GM23338 (cell line): ENCODE results near the gene NOTCH3. TPM values are rescaled to one million over a fixed set of nuclear protein-coding genes. Genes with fewer than 3 reads are reported as not detected.

Experiments used
- ATAC-seq: fragments of 200-7000 bp; cut with Tn5 transposase; 3 replicates; pipeline ENCODE4 v1.9.1; 2020
- DNase-seq: peaks from one replicate; pipeline ENCODE4 v3.0.0-alpha.2; 2015; ENCODE audit warnings: low spot score
- H2AFZ ChIP-seq: fragments of 200-600 bp; sonication (generic); 2 replicates; pipeline ENCODE4 v1.8.0; 2016; ENCODE audit warnings: antibody characterized with exemption, mild to moderate bottlenecking, moderate library complexity
- H3F3A ChIP-seq: fragments of 200-600 bp; sonication (generic); replicated peaks from 2 replicates; pipeline ENCODE4 v1.8.0; 2017; ENCODE audit warnings: antibody characterized with exemption, mixed run types, low read depth
- H3K27ac ChIP-seq: fragments of 200-600 bp; sonication (generic); 2 replicates; pipeline ENCODE4 v1.6.1; 2016; ENCODE audit warnings: low read depth
- H3K27me3 ChIP-seq: fragments of 200-600 bp; sonication (generic); 2 replicates; pipeline ENCODE4 v1.8.0; 2016; ENCODE audit warnings: mild to moderate bottlenecking, mixed run types, moderate library complexity; ENCODE audit not compliant: insufficient read depth
- H3K36me3 ChIP-seq: fragments of 200-600 bp; sonication (generic); 2 replicates; pipeline ENCODE4 v1.8.0; 2016; ENCODE audit warnings: mild to moderate bottlenecking; ENCODE audit not compliant: insufficient read depth
- H3K4me1 ChIP-seq: fragments of 200-600 bp; sonication (generic); 2 replicates; pipeline ENCODE4 v1.8.0; 2016; ENCODE audit warnings: mild to moderate bottlenecking, moderate library complexity; ENCODE audit not compliant: insufficient read depth
- H3K4me2 ChIP-seq: fragments of 200-600 bp; sonication (generic); 2 replicates; pipeline ENCODE4 v1.7.1; 2017; ENCODE audit warnings: mixed run types
- H3K4me3 ChIP-seq: fragments of 200-600 bp; sonication (generic); 2 replicates; pipeline ENCODE4 v1.6.1; 2016; ENCODE audit warnings: mixed run types
- H3K79me2 ChIP-seq: fragments of 200-600 bp; sonication (generic); replicated peaks from 2 replicates; pipeline ENCODE4 v1.8.0; 2017; ENCODE audit warnings: mild to moderate bottlenecking; ENCODE audit not compliant: insufficient read depth
- H3K9me2 ChIP-seq: fragments of 200-600 bp; sonication (generic); 2 replicates; pipeline ENCODE4 v1.8.0; 2017; ENCODE audit not compliant: insufficient read depth
- H4K20me1 ChIP-seq: fragments of 200-600 bp; sonication (generic); replicated peaks from 2 replicates; pipeline ENCODE4 v1.8.0; 2017; ENCODE audit warnings: mild to moderate bottlenecking; ENCODE audit not compliant: insufficient read depth
- H3K27ac Mint-ChIP-seq: 2 replicates; pipeline ENCODE4 v1.8.0; 2020; ENCODE audit warnings: inconsistent platforms, mild to moderate bottlenecking, moderate library complexity, mixed read lengths
- H3K27me3 Mint-ChIP-seq: 3 replicates; pipeline ENCODE4 v1.8.0; 2022; ENCODE audit warnings: low read depth, mild to moderate bottlenecking, moderate library complexity, mixed read lengths, inconsistent platforms; ENCODE audit not compliant: insufficient read depth, poor library complexity
- H3K36me3 Mint-ChIP-seq: 3 replicates; pipeline ENCODE4 v1.8.0; 2021; ENCODE audit warnings: low read depth, mild to moderate bottlenecking, inconsistent platforms, moderate library complexity, mixed read lengths
- H3K4me1 Mint-ChIP-seq: 3 replicates; pipeline ENCODE4 v1.8.0; 2020; ENCODE audit warnings: mild to moderate bottlenecking, inconsistent platforms, mixed read lengths
- H3K4me3 Mint-ChIP-seq: 3 replicates; pipeline ENCODE4 v1.8.0; 2021; ENCODE audit warnings: moderate library complexity, mild to moderate bottlenecking, inconsistent platforms, mixed read lengths
- H3K9me3 Mint-ChIP-seq: 3 replicates; pipeline ENCODE4 v1.8.0; 2020; ENCODE audit warnings: moderate library complexity, mild to moderate bottlenecking, inconsistent platforms, mixed read lengths
- CREB1 ChIP-seq: fragments of 250-450 bp; sonication (Bioruptor Pico); IDR thresholded peaks from 2 replicates; pipeline ENCODE4 v1.5.0; 2020; ENCODE audit warnings: low read depth, mild to moderate bottlenecking, moderate library complexity
- CTCF ChIP-seq, 2 experiments: fragments of 200-600 bp in 1 of 2; sonication (generic) in 1 of 2; conservative IDR thresholded peaks; 2 replicates each; pipeline versions ENCODE4 v1.5.1 to v1.6.1; 2016 to 2017; ENCODE audit warnings: antibody characterized with exemption in 2 of 2, low read depth in 2 of 2, mild to moderate bottlenecking in 2 of 2, moderate library complexity in 1 of 2
- EZH2 ChIP-seq: fragments of 200-600 bp; sonication (generic); IDR thresholded peaks from one replicate; pipeline ENCODE4 v1.8.0; 2017; ENCODE audit warnings: antibody characterized with exemption, mild to moderate bottlenecking, low read depth; ENCODE audit not compliant: unreplicated experiment
- EZH2phosphoT487 ChIP-seq: fragments of 200-600 bp; sonication (generic); IDR thresholded peaks from one replicate; pipeline ENCODE4 v1.8.1; 2018; ENCODE audit warnings: antibody characterized with exemption; ENCODE audit not compliant: unreplicated experiment
- JUNB ChIP-seq: IDR thresholded peaks from one replicate; pipeline ENCODE4 v1.6.1; 2016; ENCODE audit warnings: antibody characterized with exemption; ENCODE audit not compliant: unreplicated experiment
- POLR2AphosphoS5 ChIP-seq: IDR thresholded peaks from 2 replicates; pipeline ENCODE4 v1.6.1; 2016; ENCODE audit warnings: antibody characterized with exemption, low read depth
- ZNF114 ChIP-seq: fragments of 250-450 bp; sonication (Bioruptor Pico); IDR thresholded peaks from 2 replicates; pipeline ENCODE4 v1.5.0; 2020; ENCODE audit warnings: mild to moderate bottlenecking, moderate library complexity
- ZNF331 ChIP-seq: fragments of 250-450 bp; sonication (Bioruptor Pico); IDR thresholded peaks from 2 replicates; pipeline ENCODE4 v1.5.0; 2020; ENCODE audit warnings: low read depth, mild to moderate bottlenecking, moderate library complexity
- polyA plus RNA-seq: library from polyadenylated mRNA; unstranded; fragments of >200 nt; fragmentation: Nextera tagmentation; extraction: Ambion mirVana; gene quantifications from 2 replicates; pipeline ENCODE4 v1.2.1, GENCODE V29; 2016
- total RNA-seq: library from RNA; depleted of rRNA; stranded (reverse); fragments of >200 nt; shearing (Covaris generic); gene quantifications from 2 replicates; pipeline ENCODE4 v1.2.3, GENCODE V29; 2014
- TF ChIP-seq, protein P1 (sequence below): IDR thresholded peaks from 2 replicates; pipeline ENCODE4 v1.6.1; 2016; ENCODE audit warnings: antibody characterized with exemption
- TF ChIP-seq, protein P2 (sequence below): IDR thresholded peaks from one replicate; pipeline ENCODE4 v1.6.1; 2018; ENCODE audit warnings: antibody characterized with exemption; ENCODE audit not compliant: unreplicated experiment

Gene NOTCH3
- total and polyA plus RNA-seq, 2 experiments from 2014 or later = 24.3 to 172 TPM

DNA sequence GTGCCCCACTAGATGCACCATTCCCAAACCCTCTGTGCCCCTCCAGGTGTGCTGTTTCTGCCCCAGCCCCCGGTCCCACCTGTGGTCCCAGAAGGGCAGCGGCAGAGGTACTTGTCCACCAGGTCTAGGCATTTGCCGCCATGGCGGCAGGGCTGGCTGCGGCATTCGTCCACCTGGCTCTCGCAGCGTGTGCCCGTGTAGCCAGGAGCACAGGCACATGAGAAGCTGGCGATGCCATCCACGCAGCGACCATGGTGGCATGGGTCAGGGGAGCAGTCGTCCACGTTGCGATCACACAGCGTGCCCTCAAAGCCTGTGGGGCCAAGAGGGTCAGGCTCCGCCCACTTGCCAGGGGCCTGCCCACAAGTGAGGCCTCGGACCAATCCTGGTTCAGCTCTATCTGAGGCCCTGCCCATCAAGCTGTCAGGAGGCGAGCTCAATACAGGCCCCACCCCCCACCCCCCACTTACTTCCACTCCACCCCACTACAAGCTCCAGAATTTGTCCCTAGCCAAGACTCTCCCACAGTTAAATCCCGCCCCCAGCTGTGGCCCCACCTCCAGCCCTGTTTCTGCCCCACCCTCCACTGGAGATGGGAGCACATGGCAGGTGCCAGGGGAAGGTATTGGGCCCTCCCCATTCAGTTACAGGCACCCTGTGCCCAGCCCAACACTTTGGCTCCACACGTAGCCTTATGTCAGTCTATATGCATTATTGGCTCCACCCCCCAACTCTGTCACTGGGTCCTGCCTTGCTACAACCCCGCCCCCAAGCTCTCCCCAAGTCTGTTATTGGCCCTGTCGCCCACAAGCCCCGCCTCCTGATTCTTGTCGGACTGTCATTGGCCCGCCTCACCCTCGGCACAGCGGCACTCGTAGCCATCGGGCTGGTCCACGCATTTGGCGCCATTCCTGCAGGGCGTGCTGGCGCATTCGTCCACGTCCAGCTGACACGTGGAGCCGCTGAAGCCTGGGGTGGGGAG lies 13.5 kb downstream of the NOTCH3 start (continued):
- TF ChIP-seq, protein P1, sequence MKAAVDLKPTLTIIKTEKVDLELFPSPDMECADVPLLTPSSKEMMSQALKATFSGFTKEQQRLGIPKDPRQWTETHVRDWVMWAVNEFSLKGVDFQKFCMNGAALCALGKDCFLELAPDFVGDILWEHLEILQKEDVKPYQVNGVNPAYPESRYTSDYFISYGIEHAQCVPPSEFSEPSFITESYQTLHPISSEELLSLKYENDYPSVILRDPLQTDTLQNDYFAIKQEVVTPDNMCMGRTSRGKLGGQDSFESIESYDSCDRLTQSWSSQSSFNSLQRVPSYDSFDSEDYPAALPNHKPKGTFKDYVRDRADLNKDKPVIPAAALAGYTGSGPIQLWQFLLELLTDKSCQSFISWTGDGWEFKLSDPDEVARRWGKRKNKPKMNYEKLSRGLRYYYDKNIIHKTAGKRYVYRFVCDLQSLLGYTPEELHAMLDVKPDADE = no peak
- TF ChIP-seq POLR2AphosphoS5 = no peak
- TF ChIP-seq, protein P2, sequence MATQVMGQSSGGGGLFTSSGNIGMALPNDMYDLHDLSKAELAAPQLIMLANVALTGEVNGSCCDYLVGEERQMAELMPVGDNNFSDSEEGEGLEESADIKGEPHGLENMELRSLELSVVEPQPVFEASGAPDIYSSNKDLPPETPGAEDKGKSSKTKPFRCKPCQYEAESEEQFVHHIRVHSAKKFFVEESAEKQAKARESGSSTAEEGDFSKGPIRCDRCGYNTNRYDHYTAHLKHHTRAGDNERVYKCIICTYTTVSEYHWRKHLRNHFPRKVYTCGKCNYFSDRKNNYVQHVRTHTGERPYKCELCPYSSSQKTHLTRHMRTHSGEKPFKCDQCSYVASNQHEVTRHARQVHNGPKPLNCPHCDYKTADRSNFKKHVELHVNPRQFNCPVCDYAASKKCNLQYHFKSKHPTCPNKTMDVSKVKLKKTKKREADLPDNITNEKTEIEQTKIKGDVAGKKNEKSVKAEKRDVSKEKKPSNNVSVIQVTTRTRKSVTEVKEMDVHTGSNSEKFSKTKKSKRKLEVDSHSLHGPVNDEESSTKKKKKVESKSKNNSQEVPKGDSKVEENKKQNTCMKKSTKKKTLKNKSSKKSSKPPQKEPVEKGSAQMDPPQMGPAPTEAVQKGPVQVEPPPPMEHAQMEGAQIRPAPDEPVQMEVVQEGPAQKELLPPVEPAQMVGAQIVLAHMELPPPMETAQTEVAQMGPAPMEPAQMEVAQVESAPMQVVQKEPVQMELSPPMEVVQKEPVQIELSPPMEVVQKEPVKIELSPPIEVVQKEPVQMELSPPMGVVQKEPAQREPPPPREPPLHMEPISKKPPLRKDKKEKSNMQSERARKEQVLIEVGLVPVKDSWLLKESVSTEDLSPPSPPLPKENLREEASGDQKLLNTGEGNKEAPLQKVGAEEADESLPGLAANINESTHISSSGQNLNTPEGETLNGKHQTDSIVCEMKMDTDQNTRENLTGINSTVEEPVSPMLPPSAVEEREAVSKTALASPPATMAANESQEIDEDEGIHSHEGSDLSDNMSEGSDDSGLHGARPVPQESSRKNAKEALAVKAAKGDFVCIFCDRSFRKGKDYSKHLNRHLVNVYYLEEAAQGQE = no peak
- TF ChIP-seq EZH2 = no peak
- TF ChIP-seq ZNF331 (CRISPR knock-in tag) = no peak
- no peak for TF ChIP-seq JUNB
- no peak for TF ChIP-seq CREB1 (CRISPR knock-in tag)
- TF ChIP-seq CTCF (conservative IDR thresholded peaks at IDR 0.05; ENCODE audit: low read depth in 2 of 2) = no peak
- no peak for TF ChIP-seq EZH2phosphoT487

GRCh38 chr19:15185188-15185587 lies 15.6 kb downstream of the NOTCH3 start:
- TF ChIP-seq, protein P1 = no peak
- no peak for TF ChIP-seq ZNF114 (CRISPR knock-in tag)
- TF ChIP-seq CTCF (conservative IDR thresholded peaks at IDR 0.05; ENCODE audit: low read depth in 2 of 2) = no peak
- TF ChIP-seq JUNB = no peak
- TF ChIP-seq EZH2 = no peak
- TF ChIP-seq CREB1 (CRISPR knock-in tag) = no peak
- TF ChIP-seq EZH2phosphoT487 = no peak
- H2AFZ ChIP-seq = no peak overlapping the region
- DNase-seq (no peak), ATAC-seq (no peak)
- H3K9me3 Mint-ChIP-seq = no peaks in the 10 kb centered on the region
- H3K4me2 ChIP-seq = no peak overlapping the region
- H3K9me2 ChIP-seq = no peaks in the 10 kb centered on the region
- no peak overlapping the region for H3K4me3 ChIP-seq
- no peak overlapping the region for H3K4me3 Mint-ChIP-seq
- H3K4me1 ChIP-seq = no peaks in the 10 kb centered on the region
- H3K4me1 Mint-ChIP-seq = peaks cover 12% of the 10 kb centered on the region; the same call in 2 of the 3 replicates
- no peak overlapping the region for H3K27ac ChIP-seq
- H3K79me2 ChIP-seq = peaks cover 1% of the 10 kb centered on the region; the same call in 1 of the 2 replicates
- H3K36me3 ChIP-seq = peaks cover 12% of the 10 kb centered on the region; the same call in 1 of the 2 replicates
- H4K20me1 ChIP-seq = peaks cover 15% of the 10 kb centered on the region
- H3K27me3 Mint-ChIP-seq = peaks cover 7% of the 10 kb centered on the region
- H3K36me3 Mint-ChIP-seq = peaks cover 84% of the 10 kb centered on the region
- no peak overlapping the region; the same call in none of the 2 replicates for H3K27ac Mint-ChIP-seq
- H3K27me3 ChIP-seq = no peaks in the 10 kb centered on the region
- peaks cover 13% of the 10 kb centered on the region for H3F3A ChIP-seq
